ENCODE data around the gene MAPKAP1. TPM values are rescaled to one million over a fixed set of nuclear protein-coding genes. Genes with fewer than 3 reads are reported as not detected.
A peak's percentile ranks its signal among the peaks of the same experiment; 100 is the strongest.

MAPKAP1 gene
- total RNA-seq, 1 experiment from 2014 or later: 79.9 TPM

- no peak for DNase-seq (ENCODE audit: low spot score)
Observed at GRCh38 chr9:125679597-125680189, 27.3 kb downstream of the MAPKAP1 start.

GRCh38 chr9:125674981-125675973, 31.7 kb downstream of the MAPKAP1 start:
- peak; percentile 53 for DNase-seq (ENCODE audit: low spot score)

GRCh38 chr9:125672876-125673275, 34.1 kb downstream of the MAPKAP1 start:
- no peak for DNase-seq (ENCODE audit: low spot score)

- DNase-seq (ENCODE audit: low spot score): peak; percentile 37
Observed at GRCh38 chr9:125663127-125663526, 43.9 kb downstream of the MAPKAP1 start.

- no peak for DNase-seq (ENCODE audit: low spot score)
Observed at GRCh38 chr9:125660557-125660956, 46.5 kb downstream of the MAPKAP1 start.

GRCh38 chr9:125659954-125660353, 47.1 kb downstream of the MAPKAP1 start:
- DNase-seq (ENCODE audit: low spot score): no peak

GRCh38 chr9:125659201-125659840, 47.7 kb downstream of the MAPKAP1 start:
- DNase-seq (ENCODE audit: low spot score): no peak

- DNase-seq (ENCODE audit: low spot score): no peak
Observed at GRCh38 chr9:125656560-125656959, 50.4 kb downstream of the MAPKAP1 start.

- no peak for DNase-seq (ENCODE audit: low spot score)
Observed at GRCh38 chr9:125655691-125656410, 51.2 kb downstream of the MAPKAP1 start.

- DNase-seq (ENCODE audit: low spot score): no peak
Observed at GRCh38 chr9:125655066-125655633, 51.9 kb downstream of the MAPKAP1 start.

GRCh38 chr9:125654121-125654520, 52.9 kb downstream of the MAPKAP1 start:
- no peak for DNase-seq (ENCODE audit: low spot score)

GRCh38 chr9:125653325-125653724, 53.7 kb downstream of the MAPKAP1 start:
- no peak for DNase-seq (ENCODE audit: low spot score)

- DNase-seq (ENCODE audit: low spot score): no peak
Observed at GRCh38 chr9:125652759-125653158, 54.2 kb downstream of the MAPKAP1 start.

GRCh38 chr9:125652233-125652594, 54.8 kb downstream of the MAPKAP1 start:
- no peak for DNase-seq (ENCODE audit: low spot score)

- DNase-seq (ENCODE audit: low spot score): no peak
Observed at GRCh38 chr9:125651576-125652232, 55.3 kb downstream of the MAPKAP1 start.

GRCh38 chr9:125650271-125650737, 56.7 kb downstream of the MAPKAP1 start:
- DNase-seq (ENCODE audit: low spot score): no peak

GRCh38 chr9:125649826-125650225, 57.2 kb downstream of the MAPKAP1 start:
- no peak for DNase-seq (ENCODE audit: low spot score)

GRCh38 chr9:125649315-125649714, 57.7 kb downstream of the MAPKAP1 start:
- DNase-seq (ENCODE audit: low spot score): no peak

GRCh38 chr9:125648294-125648693, 58.7 kb downstream of the MAPKAP1 start:
- DNase-seq (ENCODE audit: low spot score): no peak

GRCh38 chr9:125646621-125647100, 60.3 kb downstream of the MAPKAP1 start:
- no peak for DNase-seq (ENCODE audit: low spot score)

- DNase-seq (ENCODE audit: low spot score): no peak
Observed at GRCh38 chr9:125646217-125646616, 60.8 kb downstream of the MAPKAP1 start.
